Chondrocyte (in vitro differentiated cells): ENCODE results near the gene AQP7. TPM values are rescaled to one million over a fixed set of nuclear protein-coding genes. Genes with fewer than 3 reads are reported as not detected.

ENCODE experiments used
- DNase-seq: peaks from one replicate; pipeline ENCODE4 v3.0.0; 2021; ENCODE audit warnings: mixed read lengths, low spot score
- H3K27ac Mint-ChIP-seq: one replicate; pipeline ENCODE4 v1.8.0; 2021; ENCODE audit warnings: mild to moderate bottlenecking, moderate library complexity, mixed read lengths; ENCODE audit not compliant: unreplicated experiment
- H3K27me3 Mint-ChIP-seq: 2 replicates; pipeline ENCODE4 v1.8.0; 2021; ENCODE audit warnings: low read depth, mixed read lengths
- H3K36me3 Mint-ChIP-seq: 2 replicates; pipeline ENCODE4 v1.8.0; 2021; ENCODE audit warnings: low read depth, mixed read lengths
- H3K4me1 Mint-ChIP-seq: 2 replicates; pipeline ENCODE4 v1.8.0; 2021; ENCODE audit warnings: low read depth, mild to moderate bottlenecking, mixed read lengths
- H3K4me3 Mint-ChIP-seq: one replicate; pipeline ENCODE4 v1.8.0; 2021; ENCODE audit warnings: mild to moderate bottlenecking, moderate library complexity, mixed read lengths; ENCODE audit not compliant: unreplicated experiment
- H3K9me3 Mint-ChIP-seq: 2 replicates; pipeline ENCODE4 v1.8.0; 2021; ENCODE audit warnings: low read depth, mixed read lengths
- total RNA-seq: library from RNA; stranded (reverse); gene quantifications from 3 replicates; pipeline ENCODE4 v1.2.1, GENCODE V29; 2021
- TF ChIP-seq, protein P1 (sequence below): fragments of 200-600 bp; sonication (generic); IDR thresholded peaks from 2 replicates; pipeline ENCODE4 v1.5.0; 2021; ENCODE audit warnings: antibody characterized with exemption, mild to moderate bottlenecking, moderate library complexity

The AQP7 gene
- total RNA-seq, 1 donor from 2014 or later: 0.30 TPM

DNA sequence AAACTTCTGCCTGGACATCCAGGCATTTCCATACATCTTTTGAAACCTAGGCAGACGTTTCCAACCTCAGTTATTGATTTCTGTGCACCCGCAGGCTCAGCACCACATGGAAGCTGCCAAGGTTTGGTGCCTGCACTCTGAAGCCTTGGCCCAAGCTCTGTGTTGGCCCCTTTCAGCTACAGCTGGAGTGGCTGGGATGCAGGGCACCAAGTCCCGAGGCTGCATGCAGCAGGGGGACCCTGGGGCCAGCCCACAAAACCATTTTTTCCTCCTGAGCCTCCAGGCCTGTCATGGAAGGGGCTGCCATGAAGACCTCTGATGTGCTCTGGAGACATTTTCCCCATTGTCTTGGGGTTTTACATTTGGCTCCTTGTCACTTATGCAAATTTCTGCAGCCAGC lies 62.2 kb downstream of the AQP7 start:
- H3K27ac Mint-ChIP-seq: no peak overlapping the region

More for the DNA sequence above, 62.2 kb downstream of the AQP7 start:
- Mint-ChIP-seq H3K27me3 (no peaks in the 10 kb centered on the region), H3K36me3 (peaks cover 33% of the 10 kb centered on the region), H3K4me1 (no peaks in the 10 kb centered on the region), H3K4me3 (no peak overlapping the region), H3K9me3 (peaks cover 2% of the 10 kb centered on the region)
- TF ChIP-seq, protein P1, sequence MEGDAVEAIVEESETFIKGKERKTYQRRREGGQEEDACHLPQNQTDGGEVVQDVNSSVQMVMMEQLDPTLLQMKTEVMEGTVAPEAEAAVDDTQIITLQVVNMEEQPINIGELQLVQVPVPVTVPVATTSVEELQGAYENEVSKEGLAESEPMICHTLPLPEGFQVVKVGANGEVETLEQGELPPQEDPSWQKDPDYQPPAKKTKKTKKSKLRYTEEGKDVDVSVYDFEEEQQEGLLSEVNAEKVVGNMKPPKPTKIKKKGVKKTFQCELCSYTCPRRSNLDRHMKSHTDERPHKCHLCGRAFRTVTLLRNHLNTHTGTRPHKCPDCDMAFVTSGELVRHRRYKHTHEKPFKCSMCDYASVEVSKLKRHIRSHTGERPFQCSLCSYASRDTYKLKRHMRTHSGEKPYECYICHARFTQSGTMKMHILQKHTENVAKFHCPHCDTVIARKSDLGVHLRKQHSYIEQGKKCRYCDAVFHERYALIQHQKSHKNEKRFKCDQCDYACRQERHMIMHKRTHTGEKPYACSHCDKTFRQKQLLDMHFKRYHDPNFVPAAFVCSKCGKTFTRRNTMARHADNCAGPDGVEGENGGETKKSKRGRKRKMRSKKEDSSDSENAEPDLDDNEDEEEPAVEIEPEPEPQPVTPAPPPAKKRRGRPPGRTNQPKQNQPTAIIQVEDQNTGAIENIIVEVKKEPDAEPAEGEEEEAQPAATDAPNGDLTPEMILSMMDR: no peak
- DNase-seq: no peak

Other genes with a start within 250 kb of the AQP7 start
- gene B4GALT1, start 235.2 kb downstream of the AQP7 start, total RNA-seq: 59.0 to 83.5 TPM (median 60.2 TPM) in 3 replicates
- gene SPINK4, start 162.4 kb downstream of the AQP7 start, total RNA-seq: not detected in 3 replicates
- 49.2 to 58.3 TPM (median 51.1 TPM) in 3 replicates for gene BAG1, start 137.9 kb downstream of the AQP7 start, total RNA-seq
- gene CHMP5, start 137.5 kb downstream of the AQP7 start, total RNA-seq: 52.7 to 61.2 TPM (median 58.4 TPM) in 3 replicates
- gene NFX1, start 112.1 kb downstream of the AQP7 start, total RNA-seq: 26.8 to 36.6 TPM (median 28.4 TPM) in 3 replicates
- 3.6 to 4.0 TPM (median 3.6 TPM) in 3 replicates for gene AQP3, start 45.0 kb upstream of the AQP7 start, total RNA-seq
- gene NOL6, start 71.4 kb upstream of the AQP7 start, total RNA-seq: 30.4 to 48.1 TPM (median 31.1 TPM) in 3 replicates
- gene ANKRD18B, start 121.7 kb upstream of the AQP7 start, total RNA-seq: 1.4 to 2.3 TPM (median 2.2 TPM) in 3 replicates